WTC11 (cell line): ENCODE data around the gene TEX12.

Source experiments
- ETV6 ChIP-seq: sonication (generic); formaldehyde crosslinking; IDR thresholded peaks from 2 replicates; pipeline ENCODE4 v1.8.1; 2022; ENCODE audit warnings: mild to moderate bottlenecking, missing genetic modification reagents
- JUN ChIP-seq: sonication (generic); formaldehyde crosslinking; IDR thresholded peaks from 2 replicates; pipeline ENCODE4 v1.8.0; 2023; ENCODE audit warnings: mild to moderate bottlenecking, missing genetic modification reagents
- MYBL2 ChIP-seq: sonication (generic); formaldehyde crosslinking; IDR thresholded peaks from 2 replicates; pipeline ENCODE4 v1.8.1; 2023; ENCODE audit warnings: mild to moderate bottlenecking, moderate library complexity, missing genetic modification reagents
- TCF7 ChIP-seq: sonication (generic); formaldehyde crosslinking; IDR thresholded peaks from 2 replicates; pipeline ENCODE4 v1.8.0; 2022; ENCODE audit warnings: mild to moderate bottlenecking, low read depth, missing genetic modification reagents, moderate library complexity
- TEAD1 ChIP-seq: sonication (generic); formaldehyde crosslinking; IDR thresholded peaks from 2 replicates; pipeline ENCODE4 v1.8.0; 2022; ENCODE audit warnings: mild to moderate bottlenecking, missing genetic modification reagents
- ZNF232 ChIP-seq: sonication (generic); formaldehyde crosslinking; IDR thresholded peaks from 2 replicates; pipeline ENCODE4 v1.8.0; 2022; ENCODE audit warnings: mild to moderate bottlenecking, missing genetic modification reagents
- ZNF263 ChIP-seq: sonication (generic); formaldehyde crosslinking; IDR thresholded peaks from 2 replicates; pipeline ENCODE4 v1.8.1; 2022; ENCODE audit warnings: low read depth, mild to moderate bottlenecking, moderate library complexity, missing genetic modification reagents
- TF ChIP-seq, protein P1 (sequence below): sonication (generic); formaldehyde crosslinking; conservative IDR thresholded peaks from 2 replicates; pipeline ENCODE4 v1.8.1; 2023; ENCODE audit warnings: mild to moderate bottlenecking, low read depth, missing genetic modification reagents, moderate library complexity
- TF ChIP-seq, protein P2 (sequence below): sonication (generic); formaldehyde crosslinking; IDR thresholded peaks from 2 replicates; pipeline ENCODE4 v1.8.0; 2022; ENCODE audit warnings: mild to moderate bottlenecking, missing genetic modification reagents
- TF ChIP-seq, protein P3 (sequence below): sonication (generic); formaldehyde crosslinking; IDR thresholded peaks from 2 replicates; pipeline ENCODE4 v1.8.1; 2022; ENCODE audit warnings: low read depth, missing genetic modification reagents, borderline replicate concordance
- TF ChIP-seq, protein P4 (sequence below): fragments of 200-600 bp; IDR thresholded peaks from 2 replicates; pipeline ENCODE4 v1.8.0; 2022; ENCODE audit warnings: antibody characterized with exemption

DNA sequence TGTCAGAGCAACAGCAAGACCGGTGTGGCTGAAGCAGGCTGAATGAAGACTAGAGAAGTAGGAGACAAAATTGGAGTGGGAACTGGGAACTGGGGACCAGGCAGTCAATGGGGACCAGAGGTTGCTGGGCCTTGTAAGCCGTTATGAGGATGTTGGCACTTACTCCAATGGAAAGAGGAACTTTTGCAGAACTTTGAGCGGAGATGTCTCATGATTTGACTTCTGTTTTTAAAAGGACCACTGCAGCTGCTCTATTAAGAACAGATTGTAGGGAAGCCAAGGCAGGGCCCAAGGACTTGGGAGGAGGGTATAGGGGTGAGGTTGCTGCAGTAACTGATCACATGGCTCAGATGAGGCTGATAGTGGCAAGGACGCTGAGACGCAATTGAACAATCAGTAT is 37.5 kb upstream of the TEX12 start:
- TF ChIP-seq, protein P1, sequence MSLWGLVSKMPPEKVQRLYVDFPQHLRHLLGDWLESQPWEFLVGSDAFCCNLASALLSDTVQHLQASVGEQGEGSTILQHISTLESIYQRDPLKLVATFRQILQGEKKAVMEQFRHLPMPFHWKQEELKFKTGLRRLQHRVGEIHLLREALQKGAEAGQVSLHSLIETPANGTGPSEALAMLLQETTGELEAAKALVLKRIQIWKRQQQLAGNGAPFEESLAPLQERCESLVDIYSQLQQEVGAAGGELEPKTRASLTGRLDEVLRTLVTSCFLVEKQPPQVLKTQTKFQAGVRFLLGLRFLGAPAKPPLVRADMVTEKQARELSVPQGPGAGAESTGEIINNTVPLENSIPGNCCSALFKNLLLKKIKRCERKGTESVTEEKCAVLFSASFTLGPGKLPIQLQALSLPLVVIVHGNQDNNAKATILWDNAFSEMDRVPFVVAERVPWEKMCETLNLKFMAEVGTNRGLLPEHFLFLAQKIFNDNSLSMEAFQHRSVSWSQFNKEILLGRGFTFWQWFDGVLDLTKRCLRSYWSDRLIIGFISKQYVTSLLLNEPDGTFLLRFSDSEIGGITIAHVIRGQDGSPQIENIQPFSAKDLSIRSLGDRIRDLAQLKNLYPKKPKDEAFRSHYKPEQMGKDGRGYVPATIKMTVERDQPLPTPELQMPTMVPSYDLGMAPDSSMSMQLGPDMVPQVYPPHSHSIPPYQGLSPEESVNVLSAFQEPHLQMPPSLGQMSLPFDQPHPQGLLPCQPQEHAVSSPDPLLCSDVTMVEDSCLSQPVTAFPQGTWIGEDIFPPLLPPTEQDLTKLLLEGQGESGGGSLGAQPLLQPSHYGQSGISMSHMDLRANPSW (CRISPR knock-in tag): no peak
- no peak for TF ChIP-seq ZNF232 (CRISPR knock-in tag)
- no peak for TF ChIP-seq JUN (CRISPR knock-in tag)
- TF ChIP-seq, protein P2, sequence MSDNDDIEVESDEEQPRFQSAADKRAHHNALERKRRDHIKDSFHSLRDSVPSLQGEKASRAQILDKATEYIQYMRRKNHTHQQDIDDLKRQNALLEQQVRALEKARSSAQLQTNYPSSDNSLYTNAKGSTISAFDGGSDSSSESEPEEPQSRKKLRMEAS (CRISPR knock-in tag): no peak
- TF ChIP-seq MYBL2 (CRISPR knock-in tag): no peak
- TF ChIP-seq, protein P3, sequence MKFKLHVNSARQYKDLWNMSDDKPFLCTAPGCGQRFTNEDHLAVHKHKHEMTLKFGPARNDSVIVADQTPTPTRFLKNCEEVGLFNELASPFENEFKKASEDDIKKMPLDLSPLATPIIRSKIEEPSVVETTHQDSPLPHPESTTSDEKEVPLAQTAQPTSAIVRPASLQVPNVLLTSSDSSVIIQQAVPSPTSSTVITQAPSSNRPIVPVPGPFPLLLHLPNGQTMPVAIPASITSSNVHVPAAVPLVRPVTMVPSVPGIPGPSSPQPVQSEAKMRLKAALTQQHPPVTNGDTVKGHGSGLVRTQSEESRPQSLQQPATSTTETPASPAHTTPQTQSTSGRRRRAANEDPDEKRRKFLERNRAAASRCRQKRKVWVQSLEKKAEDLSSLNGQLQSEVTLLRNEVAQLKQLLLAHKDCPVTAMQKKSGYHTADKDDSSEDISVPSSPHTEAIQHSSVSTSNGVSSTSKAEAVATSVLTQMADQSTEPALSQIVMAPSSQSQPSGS: no peak
- no peak for TF ChIP-seq TEAD1 (CRISPR knock-in tag)
- TF ChIP-seq, protein P4, sequence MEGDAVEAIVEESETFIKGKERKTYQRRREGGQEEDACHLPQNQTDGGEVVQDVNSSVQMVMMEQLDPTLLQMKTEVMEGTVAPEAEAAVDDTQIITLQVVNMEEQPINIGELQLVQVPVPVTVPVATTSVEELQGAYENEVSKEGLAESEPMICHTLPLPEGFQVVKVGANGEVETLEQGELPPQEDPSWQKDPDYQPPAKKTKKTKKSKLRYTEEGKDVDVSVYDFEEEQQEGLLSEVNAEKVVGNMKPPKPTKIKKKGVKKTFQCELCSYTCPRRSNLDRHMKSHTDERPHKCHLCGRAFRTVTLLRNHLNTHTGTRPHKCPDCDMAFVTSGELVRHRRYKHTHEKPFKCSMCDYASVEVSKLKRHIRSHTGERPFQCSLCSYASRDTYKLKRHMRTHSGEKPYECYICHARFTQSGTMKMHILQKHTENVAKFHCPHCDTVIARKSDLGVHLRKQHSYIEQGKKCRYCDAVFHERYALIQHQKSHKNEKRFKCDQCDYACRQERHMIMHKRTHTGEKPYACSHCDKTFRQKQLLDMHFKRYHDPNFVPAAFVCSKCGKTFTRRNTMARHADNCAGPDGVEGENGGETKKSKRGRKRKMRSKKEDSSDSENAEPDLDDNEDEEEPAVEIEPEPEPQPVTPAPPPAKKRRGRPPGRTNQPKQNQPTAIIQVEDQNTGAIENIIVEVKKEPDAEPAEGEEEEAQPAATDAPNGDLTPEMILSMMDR: no peak
- TF ChIP-seq TCF7 (CRISPR knock-in tag): no peak
- no peak for TF ChIP-seq ZNF263 (CRISPR knock-in tag)
- TF ChIP-seq ETV6 (CRISPR knock-in tag): no peak
